Lower lobe of right lung (tissue), 2 donors: ENCODE results near the gene PEAK1. TPM values are rescaled to one million over a fixed set of nuclear protein-coding genes. Genes with fewer than 3 reads are reported as not detected.

Experiments
- ATAC-seq, 2 donors: fragments of 200-7000 bp; cut with Tn5 transposase; one replicate each; pipeline ENCODE4 v1.9.1; 2020 to 2022; ENCODE audit warnings: mild to moderate bottlenecking in 2 of 2, moderate library complexity in 2 of 2
- DNase-seq: peaks from one replicate; pipeline ENCODE4 v3.0.0-alpha.2; 2020
- H3K27ac ChIP-seq: fragments of 200-600 bp; one replicate; pipeline ENCODE4 v1.8.0; 2022
- H3K27me3 ChIP-seq: fragments of 200-600 bp; one replicate; pipeline ENCODE4 v1.8.0; 2022; ENCODE audit warnings: low read depth
- H3K36me3 ChIP-seq: fragments of 200-600 bp; one replicate; pipeline ENCODE4 v1.8.0; 2022; ENCODE audit warnings: mild to moderate bottlenecking
- H3K4me1 ChIP-seq: fragments of 200-600 bp; one replicate; pipeline ENCODE4 v1.8.0; 2022
- H3K4me3 ChIP-seq: fragments of 200-600 bp; one replicate; pipeline ENCODE4 v1.8.0; 2022; ENCODE audit warnings: mild to moderate bottlenecking
- H3K9me3 ChIP-seq: fragments of 200-600 bp; one replicate; pipeline ENCODE4 v1.8.0; 2022
- intact Hi-C: fragments of 100-400 bp; cut with DNase I; formaldehyde crosslinking; loops from one replicate; pipeline ENCODE4 v1.11.0; 2022
- total RNA-seq: library from RNA; stranded (reverse); fragmentation: NEBNext Ultra II Directional; extraction: Animal tissue kit (Norgen Biotek cat#: 25700); gene quantifications from one replicate; pipeline ENCODE4 v1.2.1, GENCODE V29; 2021
- TF ChIP-seq, protein P1 (sequence below): fragments of 200-600 bp; IDR thresholded peaks from one replicate; pipeline ENCODE4 v1.8.0; 2022; ENCODE audit warnings: antibody characterized with exemption, mild to moderate bottlenecking
- donor health status: DM: no; HTN: yes; CAD: no; lungs with severe emphysema.

Gene PEAK1
- total RNA-seq, 1 donor from 2014 or later = 112 TPM

DNA sequence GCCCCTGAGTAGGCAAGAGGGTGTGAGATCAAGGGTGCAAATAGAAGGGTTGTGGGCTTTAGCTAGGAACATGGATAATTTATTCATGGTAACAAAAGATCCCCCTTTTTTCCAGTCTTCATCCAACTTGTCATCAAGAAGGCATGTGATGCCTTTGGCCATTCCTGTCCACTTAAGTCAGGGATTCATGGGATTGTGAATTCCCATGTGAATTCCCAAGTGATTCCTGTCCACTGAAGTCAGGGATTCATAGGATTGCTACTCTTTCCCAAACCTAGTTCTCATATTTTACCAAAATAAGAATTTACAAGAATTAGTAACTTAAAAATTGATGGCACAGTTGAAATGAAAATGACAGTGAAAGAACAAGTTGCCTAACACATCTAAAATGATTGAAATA lies 41.6 kb upstream of the PEAK1 start:
- Histone ChIP-seq H3K9me3 (no peaks in the 10 kb centered on the region), H3K4me3 (no peak overlapping the region), H3K4me1 (peaks cover 22% of the 10 kb centered on the region), H3K36me3 (peaks cover 54% of the 10 kb centered on the region), H3K27me3 (no peaks in the 10 kb centered on the region), H3K27ac (no peak overlapping the region)
- TF ChIP-seq, protein P1, sequence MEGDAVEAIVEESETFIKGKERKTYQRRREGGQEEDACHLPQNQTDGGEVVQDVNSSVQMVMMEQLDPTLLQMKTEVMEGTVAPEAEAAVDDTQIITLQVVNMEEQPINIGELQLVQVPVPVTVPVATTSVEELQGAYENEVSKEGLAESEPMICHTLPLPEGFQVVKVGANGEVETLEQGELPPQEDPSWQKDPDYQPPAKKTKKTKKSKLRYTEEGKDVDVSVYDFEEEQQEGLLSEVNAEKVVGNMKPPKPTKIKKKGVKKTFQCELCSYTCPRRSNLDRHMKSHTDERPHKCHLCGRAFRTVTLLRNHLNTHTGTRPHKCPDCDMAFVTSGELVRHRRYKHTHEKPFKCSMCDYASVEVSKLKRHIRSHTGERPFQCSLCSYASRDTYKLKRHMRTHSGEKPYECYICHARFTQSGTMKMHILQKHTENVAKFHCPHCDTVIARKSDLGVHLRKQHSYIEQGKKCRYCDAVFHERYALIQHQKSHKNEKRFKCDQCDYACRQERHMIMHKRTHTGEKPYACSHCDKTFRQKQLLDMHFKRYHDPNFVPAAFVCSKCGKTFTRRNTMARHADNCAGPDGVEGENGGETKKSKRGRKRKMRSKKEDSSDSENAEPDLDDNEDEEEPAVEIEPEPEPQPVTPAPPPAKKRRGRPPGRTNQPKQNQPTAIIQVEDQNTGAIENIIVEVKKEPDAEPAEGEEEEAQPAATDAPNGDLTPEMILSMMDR = no peak
- no peak for DNase-seq
- no peak for ATAC-seq
- intact Hi-C loops = no loop called here

DNA sequence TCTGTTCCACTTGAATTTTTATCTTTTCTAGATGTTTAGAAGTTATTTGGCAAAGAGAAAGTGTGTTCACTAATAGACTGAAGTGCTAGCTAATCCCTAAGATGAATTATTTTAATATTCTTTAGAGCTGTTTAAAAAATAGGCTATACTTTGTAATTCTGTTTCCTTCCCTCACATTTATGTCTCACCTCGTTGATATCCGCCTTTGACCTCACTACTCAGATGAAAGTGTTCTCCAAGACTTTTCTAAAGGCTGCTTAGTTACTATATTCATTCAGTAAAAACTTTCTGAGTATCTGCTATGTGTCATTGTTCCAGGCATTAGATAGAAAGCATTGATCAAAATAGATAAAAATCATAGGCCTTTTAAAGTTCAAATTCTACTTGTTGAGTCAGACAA lies 39.1 kb upstream of the PEAK1 start:
- Histone ChIP-seq H3K4me1 (peaks cover 43% of the 10 kb centered on the region), H3K4me3 (no peak overlapping the region), H3K9me3 (no peaks in the 10 kb centered on the region), H3K27me3 (no peaks in the 10 kb centered on the region), H3K27ac (no peak overlapping the region), H3K36me3 (peaks cover 32% of the 10 kb centered on the region)
- no peak for ATAC-seq
- no peak for DNase-seq
- intact Hi-C loops = no loop called here
- TF ChIP-seq, protein P1 = no peak

DNA sequence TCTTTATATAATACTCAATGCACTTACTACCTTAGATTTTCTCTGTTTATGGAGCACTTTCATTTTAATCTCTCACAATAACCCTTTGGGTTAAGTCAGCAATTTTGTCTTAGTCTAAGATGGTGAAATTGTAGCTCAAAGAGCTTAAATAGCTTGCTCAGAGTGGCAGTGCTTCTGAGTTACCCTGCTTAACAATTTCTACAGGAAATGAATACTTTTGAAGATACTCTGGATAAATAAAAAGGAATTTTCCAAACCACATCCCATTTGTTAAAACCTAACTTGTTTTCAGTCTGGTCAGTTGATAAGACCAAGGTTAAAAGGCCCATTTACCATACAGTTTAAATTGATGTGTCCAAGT lies 38.0 kb upstream of the PEAK1 start:
- Histone ChIP-seq H3K9me3 (no peaks in the 10 kb centered on the region), H3K36me3 (peaks cover 22% of the 10 kb centered on the region), H3K27ac (no peak overlapping the region), H3K4me3 (no peak overlapping the region), H3K4me1 (peaks cover 43% of the 10 kb centered on the region), H3K27me3 (no peaks in the 10 kb centered on the region)
- intact Hi-C loops = no loop called here
- no peak for ATAC-seq
- TF ChIP-seq, protein P1 = no peak
- no peak for DNase-seq

DNA sequence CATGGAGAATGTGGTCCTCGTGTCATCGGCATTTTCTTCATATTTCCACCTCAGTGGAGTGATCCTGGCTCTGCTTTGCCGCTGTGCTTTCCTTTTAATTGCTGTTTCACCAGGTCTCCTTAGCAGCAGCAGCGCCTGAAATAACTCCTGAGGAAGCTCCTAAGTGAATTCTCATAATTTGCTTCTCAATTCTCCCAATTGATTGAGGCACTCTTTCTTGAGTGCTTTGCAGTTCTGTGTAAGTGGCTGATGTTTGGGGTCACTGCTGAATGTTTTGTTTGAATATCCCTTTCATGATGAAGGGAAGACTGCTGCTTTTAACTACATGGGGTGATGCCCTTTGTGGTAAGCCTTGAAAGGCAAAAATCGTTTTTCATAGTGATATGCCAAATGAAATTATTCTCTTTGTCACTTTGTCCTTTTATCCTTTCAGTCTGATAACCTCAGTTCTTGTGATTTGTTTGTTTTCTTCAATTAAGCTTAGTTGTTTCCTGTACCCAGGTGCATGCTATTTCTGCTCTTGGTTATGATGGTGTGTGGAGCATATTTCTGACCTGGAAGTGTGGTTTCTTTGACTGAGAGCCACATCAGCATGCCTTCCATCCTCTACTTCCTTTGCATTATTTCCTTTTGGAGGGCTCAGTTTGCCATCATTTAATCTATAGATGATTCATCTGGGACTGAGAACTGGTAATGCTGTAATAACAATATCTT lies 37.4 kb upstream of the PEAK1 start:
- peak; percentile 22 to 25 for ATAC-seq
- Histone ChIP-seq H3K4me1 (peaks cover 43% of the 10 kb centered on the region), H3K9me3 (no peaks in the 10 kb centered on the region), H3K36me3 (peaks cover 19% of the 10 kb centered on the region), H3K27me3 (no peaks in the 10 kb centered on the region), H3K4me3 (no peak overlapping the region), H3K27ac (no peak overlapping the region)
- no peak for DNase-seq
- TF ChIP-seq, protein P1 = no peak
- intact Hi-C loops = no loop called here

DNA sequence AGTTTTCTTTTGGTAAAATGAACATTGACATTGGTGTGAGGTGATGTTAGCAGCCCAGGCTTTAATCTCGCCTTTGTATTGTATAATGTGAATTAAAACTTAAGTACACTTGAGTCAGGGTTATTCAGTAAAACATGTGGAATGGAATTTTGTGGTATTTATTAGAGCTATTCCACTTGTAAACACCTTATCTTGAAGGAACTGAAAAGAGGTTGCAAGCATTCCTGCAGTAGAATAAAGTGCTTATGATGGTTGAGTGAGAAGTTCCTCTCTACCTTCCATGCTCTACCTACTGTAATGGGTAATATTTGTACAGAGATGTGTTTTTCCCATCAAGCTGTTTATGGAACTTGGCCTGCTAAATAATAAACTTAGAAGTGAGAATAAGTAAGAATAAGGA lies 36.8 kb upstream of the PEAK1 start:
- H3K27me3 ChIP-seq = no peaks in the 10 kb centered on the region
- DNase-seq (no peak), ATAC-seq (peak; percentile 68 to 71)
- H3K4me1 ChIP-seq = peaks cover 43% of the 10 kb centered on the region
- no peak overlapping the region for H3K4me3 ChIP-seq
- TF ChIP-seq, protein P1 = no peak
- peaks cover 19% of the 10 kb centered on the region for H3K36me3 ChIP-seq
- intact Hi-C loops = no loop called here
- peak overlapping the region; percentile 50 for H3K27ac ChIP-seq
- no peaks in the 10 kb centered on the region for H3K9me3 ChIP-seq
